Left renal cortex interstitium (tissue), 4 donors: ENCODE data around the gene ZNF354B. TPM values are rescaled to one million over a fixed set of nuclear protein-coding genes. Genes with fewer than 3 reads are reported as not detected.
"Not testable (repeated sequence)": the region's sequence is repeated elsewhere in the genome, so short reads cannot be mapped to it uniquely, and the experiment has no call there.

Source experiments
- DNase-seq, 4 donors: peaks; one replicate each; pipeline ENCODE4 v3.0.0-alpha.2; 2013; ENCODE audit warnings: low read depth in 4 of 4, low spot score in 2 of 4, missing footprints in 1 of 4
- polyA plus RNA-seq, 4 donors: library from polyadenylated mRNA; unstranded; fragments of 120-200 nt; gene quantifications; one replicate each; pipeline ENCODE4 v1.2.1, GENCODE V29; 2013; ENCODE audit not compliant: insufficient read length in 4 of 4

Gene ZNF354B
- polyA plus RNA-seq = 10 to 100 TPM; 18.0 to 33.8 (median 26.0) TPM

DNA sequence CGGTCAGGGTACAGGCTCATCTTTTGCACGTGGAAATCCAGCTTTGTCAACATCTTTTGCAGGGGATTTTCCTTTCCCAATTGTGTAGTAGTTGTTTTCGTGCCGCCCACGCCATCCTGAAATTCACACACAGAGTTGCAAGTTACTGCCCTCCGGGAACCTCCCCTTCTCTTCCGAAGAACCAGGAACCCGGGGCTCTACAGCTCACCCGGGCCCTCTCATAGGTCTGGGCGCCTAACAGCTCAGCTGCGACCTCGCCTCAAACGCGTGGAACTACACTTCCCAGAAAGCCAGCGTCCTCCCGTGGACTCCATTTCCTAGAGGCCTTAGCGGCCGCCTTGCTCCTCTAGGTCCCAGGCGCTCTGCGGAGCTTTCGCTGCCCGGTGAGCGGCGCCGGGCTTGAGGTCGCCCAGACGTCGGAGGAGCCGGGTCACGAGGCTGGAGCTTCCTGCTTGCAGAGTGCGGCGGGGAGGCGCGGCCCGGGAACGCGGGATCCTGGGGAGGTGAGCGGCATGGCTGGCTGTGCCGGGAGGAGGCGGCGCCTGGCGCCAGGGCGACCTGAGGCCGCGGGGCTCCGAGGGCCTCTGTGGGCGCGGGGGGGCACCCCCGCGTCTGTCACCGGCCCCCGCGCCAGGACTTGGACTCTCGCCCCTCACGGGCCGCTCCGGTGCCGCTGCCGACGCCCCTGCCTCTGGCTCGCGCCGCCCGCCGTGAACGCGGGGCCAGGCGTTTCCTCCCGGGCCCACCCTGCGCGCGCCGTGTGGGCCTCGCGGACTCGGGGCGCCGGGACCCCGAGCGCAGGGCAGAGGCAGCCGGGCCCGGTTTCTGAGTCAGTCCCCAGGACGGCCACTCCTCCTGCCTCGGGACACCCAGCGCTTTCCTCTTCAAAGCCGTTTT, at the start of gene ZNF354B:
Gene ZNF354B (plus strand): TSS at position 329 of the 897 bp plus-strand sequence. CDS start 1,095 bp downstream, outside the sequence.
- DNase-seq = peak; percentile 73 to 90 (median 78)

DNA sequence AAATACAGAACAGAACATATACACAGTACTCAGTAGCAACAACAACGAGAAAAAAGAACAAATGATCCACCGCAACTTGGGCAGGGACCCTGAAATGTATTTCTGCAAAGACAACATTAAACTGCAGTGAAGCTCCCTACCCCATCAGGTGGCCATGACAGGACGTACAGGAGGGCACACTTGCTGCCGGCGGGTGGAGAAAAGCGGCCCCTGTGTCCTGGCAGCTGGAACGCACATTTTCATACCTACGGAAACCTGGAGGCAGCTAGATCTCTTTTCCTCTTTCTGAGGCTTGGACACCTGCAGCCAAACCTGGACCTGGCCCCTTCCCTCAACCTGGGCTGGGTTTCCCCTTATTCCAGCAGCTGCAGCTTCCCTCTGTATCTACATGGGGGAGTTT, 42.2 kb upstream of the ZNF354B start:
- DNase-seq = no peak

DNA sequence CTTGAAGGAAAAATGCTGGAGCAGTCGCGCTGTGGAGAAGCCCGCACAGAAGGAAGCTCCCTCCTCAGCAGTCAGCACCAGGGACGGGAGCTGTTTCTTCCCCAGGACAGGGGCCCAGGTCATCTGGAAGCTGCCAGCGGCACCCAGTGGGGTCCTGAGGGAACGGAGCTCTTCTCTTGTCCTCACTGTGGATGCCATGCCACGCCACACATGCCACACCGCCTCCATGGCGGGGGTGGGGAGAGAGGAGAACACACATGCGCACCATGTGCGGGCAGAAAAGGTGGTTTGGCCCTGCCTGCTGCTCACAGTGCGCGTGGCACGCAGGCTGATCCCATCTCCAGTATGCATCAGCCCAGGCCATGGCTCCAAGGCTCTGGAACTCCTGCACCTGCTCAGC, 41.7 kb upstream of the ZNF354B start:
- DNase-seq = no peak

DNA sequence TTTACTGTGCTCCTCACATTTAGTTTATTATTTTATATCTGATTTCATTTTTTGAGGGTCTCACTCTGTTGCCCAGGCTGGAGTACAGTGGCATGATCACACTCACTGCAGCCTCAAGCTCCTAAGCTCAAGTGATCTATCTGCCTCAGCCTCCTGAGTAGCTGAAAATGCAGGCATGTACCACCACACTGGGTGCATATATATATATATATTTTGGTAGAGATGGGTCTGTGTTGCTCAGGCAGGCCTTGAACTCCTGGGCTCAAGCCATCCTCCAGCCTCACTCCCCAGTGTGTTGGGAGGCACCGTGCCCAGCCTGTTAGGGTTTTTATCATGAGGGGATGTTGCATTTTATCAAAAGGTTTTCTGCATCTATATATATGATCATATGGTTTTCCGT, 39.8 kb upstream of the ZNF354B start:
- no peak for DNase-seq

DNA sequence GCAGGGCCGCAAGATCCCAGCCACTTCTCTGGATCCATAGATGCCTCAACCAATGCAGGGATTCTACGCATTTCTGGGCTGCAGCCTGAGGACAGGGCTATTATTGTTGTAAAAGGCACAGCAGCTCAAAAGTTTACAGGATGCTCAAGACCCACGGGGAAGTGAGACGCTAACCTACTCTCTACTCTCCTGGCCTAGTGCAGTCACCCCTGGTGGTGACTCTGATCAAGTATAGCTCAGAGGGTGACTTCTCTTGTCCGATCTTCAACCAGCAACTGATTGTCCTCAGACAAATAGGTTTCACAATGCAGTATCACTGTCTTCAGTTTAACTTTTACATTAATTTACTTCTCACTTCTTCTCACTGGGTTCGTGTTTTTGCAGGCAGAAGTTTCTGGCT, 34.3 kb upstream of the ZNF354B start:
- DNase-seq = no peak

DNA sequence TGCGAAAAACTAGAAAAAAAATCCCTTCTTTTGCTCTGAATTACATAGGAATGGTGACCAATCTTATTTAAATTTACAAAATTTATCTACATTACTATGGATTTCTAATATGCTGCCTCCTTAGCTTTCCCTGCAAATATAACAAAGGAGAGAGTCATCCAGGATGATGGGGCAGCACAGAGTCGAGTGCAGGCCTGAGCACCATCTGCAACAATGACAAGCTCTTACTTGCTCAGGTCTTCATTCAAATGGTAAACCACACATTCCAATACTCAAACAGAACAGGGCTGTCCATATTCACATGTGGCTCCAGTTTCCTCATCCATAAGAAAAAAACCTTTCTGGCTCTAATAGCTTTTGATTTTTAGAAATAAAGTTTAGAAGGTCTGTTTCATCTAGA, 33.5 kb upstream of the ZNF354B start:
- no peak for DNase-seq

DNA sequence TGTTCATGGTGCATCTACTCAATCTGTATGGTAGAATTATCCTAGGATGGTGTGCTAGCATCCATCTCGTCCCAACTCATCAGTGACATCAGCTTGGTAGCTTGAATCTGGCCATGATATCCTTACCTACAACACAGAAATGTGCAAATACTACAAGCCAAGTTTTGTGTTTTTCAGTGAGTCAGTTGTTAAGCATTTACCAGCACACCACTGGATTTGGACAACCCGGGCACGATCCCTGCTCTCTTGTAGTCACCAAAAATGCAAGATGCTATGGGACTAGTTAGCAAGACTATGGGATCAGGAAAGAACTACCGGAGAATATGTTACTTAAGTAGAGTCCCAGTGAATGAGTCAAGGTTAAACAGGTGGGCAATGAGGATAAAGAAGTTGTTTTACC, 32.1 kb upstream of the ZNF354B start:
- DNase-seq = no peak

DNA sequence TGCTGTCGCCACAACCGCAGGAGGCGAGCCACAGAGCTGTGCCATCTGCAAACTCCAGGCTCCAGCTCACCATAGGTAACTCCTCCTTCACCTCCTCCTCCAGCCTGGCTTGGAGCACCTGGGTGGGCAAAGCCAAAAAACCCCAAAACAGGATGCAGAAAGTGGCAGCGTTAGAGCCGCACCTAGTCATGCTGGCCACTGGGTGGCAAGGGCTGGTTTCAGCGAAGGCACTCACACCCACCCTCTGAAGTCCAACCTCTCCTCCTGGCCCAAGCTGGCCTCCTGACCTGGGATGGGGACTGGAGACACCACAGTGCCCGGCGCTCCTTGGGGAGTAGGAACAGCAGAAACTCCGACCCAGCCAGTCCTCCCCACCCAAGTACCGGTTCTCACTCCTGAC, 28.7 kb upstream of the ZNF354B start:
- DNase-seq = no peak

DNA sequence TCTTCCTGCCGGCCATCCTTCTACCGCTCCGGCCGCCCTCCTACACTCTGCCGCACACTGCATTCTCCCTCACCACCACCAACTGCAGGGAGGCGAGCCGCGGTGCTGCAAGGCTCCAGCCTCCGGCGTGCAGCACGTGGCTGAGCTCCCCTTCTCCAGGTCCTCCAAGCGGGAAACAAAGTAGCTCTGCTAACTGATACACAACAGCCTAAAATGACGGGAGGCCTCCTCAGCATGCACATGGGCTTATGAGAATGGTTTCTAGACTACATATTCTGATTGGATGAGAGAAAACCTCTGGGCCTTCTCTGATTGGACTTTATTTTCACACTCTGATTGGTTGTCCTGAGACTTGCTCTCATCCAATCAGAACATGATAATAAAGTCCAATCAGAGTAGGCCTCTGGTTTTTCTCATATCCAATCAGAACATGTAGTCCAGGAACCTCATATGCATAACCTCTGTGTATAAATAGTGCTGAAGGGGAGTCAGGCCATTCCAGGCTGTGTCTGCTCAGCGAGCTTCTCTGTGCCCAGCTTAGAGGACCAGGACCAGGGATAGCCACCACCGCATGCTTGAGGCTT, 27.0 kb upstream of the ZNF354B start:
- no peak for DNase-seq

DNA sequence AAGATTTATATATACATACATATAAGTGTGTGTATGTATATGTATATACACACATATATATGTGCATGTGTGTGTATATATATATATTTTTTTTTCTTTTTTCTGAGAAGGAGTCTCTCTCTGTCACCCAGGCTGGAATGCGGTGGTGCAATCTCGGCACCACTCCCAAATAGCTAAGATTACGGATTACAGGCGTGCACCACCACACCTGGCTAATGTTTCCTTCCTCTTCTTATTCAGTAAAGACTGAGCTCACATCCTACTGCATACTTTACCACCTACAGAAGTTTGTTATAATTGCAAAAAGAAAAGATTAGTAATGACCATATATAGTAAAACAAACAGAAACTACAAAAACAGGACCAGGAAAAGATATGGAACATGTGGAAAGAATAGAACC, 23.1 kb upstream of the ZNF354B start:
- DNase-seq = no peak

DNA sequence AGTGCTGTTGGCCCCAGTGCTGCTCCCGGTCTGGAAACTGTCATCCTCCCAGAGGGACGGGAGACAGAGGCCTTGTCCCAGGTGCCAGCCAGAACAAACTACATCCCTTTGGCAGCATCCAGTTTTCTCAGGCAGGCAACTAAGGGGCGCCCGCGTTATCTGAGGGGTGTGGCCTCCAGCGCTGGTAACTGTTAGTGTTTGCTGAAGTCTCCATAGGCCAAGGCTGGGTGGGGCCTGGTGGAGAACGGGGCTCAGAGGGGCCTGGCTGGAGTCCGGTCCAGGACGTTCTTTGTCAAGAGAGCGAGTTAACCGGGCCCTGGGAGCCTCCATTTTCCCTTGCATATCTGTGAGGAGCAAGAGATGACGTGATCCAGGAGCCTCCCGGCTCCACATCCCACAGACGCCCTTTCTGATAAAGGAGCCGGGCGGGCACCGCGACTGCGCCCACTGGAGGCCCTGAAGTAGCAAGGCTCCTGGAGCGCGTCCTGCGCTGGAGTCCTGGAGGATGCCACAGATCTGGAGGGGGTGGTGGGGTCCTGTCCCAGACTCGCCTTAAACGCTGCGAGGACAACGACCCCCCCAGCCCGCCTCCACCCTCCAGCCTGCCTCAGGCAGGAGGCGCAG, 20.9 kb upstream of the ZNF354B start:
- DNase-seq = not testable (repeated sequence)

DNA sequence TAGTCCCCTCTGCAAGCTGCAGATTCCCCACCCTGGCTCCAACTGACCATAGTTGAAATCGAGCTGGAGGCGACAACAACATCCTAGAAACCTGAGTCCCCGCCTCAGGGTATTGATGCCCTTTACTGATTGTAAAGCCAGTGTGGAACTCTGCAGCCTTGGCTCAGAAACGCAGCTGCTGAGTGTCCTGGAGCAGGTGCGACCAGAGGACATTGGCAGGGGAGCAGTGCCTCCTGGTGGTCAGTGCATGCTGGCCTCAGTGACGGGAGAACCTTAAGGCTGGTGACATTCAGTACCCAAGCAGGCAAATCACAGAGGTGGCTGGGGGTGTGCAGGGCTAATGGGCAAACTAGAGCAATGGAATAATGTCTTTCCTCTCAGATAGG, 20.4 kb upstream of the ZNF354B start:
- peak in 3 of 4 donors; percentile 14 to 59 (median 25) for DNase-seq

DNA sequence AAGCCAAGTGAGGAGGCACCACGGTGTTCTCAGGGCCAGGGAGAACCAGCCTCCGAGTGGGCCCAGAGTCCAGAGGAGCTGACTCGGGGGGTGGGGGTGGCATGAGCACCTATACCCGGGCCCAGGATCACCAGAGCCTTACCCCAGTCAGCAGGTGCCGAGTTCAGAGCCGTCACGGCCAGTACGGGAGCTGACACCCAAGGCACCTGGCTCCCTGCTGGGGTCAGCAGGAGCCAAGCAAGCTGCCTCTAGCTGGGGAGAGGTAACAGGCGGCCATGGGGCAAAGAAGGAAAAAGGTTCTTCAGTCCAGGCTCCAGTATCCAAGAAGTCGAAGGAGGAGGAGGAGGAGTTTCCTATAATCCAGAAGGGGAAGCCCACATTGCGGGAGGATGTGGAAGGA, 19.4 kb upstream of the ZNF354B start:
- not testable (repeated sequence) for DNase-seq

DNA sequence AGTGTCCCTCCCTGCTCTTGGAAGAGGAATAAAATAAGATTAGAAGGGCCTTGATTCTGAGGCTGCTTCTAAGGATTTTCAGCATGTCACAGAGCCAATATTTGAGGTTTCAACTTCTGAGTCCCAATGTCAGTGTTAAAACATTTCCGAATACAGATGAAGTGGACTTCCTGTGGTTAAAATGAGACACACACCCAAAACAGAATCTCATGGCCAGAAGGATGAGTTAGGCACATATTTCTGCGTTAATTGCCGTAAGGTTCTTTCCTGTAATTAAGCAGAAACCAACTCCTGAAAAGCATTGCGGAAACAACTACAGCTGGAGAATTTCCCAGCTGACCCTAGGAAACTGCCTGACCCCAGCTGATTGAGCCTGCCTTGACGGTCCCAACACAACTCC, 10.4 kb upstream of the ZNF354B start:
- no peak for DNase-seq

DNA sequence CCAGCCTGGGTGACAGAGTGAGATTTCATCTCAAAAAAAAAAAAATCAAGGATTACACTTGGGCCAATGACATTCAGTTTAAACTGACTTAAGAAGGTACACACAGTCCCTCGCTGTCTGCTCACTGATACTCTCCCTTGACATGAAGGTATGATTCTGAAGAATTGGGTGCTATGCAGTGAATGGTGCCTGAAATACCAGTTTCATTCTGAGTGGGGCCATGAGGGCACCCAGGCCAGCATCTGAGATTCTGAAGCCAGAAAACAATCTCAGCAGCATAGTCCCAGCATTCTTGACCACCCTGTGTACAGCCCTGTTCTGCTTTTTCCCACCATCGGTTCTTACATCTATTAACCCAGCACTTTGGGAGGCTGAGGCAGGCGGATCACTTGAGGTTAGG, 7.8 kb upstream of the ZNF354B start:
- DNase-seq = no peak

DNA sequence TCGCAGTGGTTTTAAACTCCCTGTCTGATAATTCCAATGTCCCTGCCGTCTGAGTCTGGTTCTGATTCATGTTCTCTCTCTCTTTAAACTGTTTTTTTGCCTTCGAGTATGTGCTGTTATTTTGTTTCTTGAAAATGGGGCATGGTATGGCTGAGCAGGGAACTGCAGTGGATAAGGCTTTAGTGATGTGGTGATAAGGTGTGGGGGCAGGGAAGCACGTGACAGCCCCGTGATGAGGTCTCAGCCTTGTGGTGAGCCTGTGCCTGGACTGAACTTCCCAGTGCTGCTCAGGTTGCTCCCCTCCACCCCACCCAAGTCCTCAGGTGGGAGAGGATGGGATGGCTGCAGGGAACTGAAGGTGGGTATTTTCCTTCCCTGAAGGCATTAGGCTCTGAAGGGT, 5.5 kb upstream of the ZNF354B start:
- DNase-seq = no peak

DNA sequence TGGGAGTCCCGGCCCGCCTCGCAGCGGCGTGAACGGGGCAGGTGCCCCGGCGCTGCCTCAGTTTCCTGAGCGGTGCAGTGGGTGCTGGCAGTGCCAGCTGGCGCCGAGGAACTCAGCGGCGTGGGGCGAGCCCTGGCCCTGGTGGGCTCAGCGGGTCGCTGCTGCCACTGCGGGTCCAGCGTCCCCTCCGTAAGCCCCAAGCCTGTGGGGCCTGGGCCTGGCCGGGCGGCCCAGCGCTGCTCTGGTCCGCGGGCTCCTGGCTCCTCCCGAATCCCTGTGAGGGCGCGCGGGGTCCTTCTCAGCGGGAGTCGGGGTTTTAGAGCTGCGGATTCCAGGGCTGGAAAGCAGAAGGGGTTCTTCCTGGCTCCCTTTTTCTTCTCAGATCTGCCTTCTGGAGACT, 862 bp downstream of the ZNF354B start:
- not testable (repeated sequence) for DNase-seq

DNA sequence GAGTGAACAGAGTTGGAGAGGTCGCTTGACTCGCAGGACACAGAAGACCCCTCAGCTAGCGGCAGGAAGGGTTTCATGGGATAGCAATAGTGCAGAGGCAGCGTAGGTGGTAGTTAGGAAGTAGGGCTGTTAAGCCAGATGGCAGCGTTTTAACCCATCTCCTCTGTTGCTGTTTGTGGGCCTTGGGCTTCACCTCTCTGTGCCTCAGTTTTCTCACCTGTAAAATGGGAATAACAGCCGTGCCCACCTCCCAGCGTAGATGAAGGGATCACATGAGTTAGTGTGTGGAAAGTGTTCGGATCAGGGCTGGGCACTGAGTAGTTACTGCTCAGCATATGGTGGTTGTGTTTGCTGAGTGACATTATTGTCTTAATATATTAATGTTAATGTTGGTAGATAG, 1.9 kb downstream of the ZNF354B start:
- DNase-seq = no peak

DNA sequence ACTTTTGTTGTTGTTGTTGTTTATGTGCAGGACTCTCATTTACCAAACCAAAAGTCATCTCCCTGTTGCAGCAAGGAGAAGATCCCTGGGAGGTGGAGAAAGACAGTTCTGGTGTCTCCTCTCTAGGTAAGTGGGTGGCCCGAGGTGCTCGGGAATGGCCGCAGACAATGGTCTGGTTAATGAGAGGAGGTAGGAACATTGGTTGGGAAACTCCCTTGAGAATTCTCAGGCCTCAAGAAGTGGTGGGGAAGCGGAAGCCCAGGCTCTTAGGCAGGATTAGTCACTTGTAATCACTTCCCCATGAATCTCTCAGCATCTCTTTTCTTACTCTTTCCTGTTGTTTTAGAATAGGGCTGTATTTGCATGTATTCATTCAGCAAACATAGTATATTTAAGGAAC, 7.2 kb downstream of the ZNF354B start:
- DNase-seq = no peak

DNA sequence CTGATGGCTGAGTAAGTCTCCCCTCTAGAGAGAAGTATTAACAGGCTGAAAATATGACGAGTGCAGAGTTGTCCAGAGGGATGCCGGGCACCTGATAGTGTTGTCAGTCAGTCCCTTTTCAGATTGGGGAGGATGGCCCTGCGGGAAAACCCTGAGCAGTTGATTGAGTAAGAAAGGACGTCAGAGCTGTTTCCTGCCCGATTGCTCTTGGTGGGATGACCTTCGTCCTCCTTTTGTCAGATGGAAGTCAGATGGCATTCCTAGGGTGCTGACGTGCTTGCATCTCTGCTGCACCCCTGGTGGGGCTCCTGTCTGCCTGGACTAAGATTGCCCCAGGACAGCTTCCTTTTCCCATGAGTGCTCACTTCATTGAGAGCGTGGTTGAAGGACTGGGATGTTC, 9.8 kb downstream of the ZNF354B start:
- no peak for DNase-seq

DNA sequence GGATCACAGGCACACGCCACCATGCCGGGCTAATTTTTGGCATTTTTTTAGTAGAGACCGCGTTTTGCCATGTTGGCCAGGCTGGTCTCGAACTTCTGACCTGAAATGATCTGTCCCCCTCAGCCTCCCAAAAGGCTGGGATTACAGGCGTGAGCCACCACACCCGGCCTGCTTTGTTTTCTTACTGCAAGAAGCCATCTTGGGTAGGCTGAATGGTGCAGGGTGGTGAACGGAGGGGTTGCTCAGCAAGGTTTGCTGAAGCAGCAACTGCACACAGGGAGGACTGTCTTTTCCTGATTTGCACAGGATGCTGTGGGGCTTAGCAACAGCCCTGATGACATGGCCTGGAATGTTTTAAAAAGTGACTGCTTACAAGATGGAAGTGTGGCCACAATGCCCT, 10.7 kb downstream of the ZNF354B start:
- DNase-seq = no peak

DNA sequence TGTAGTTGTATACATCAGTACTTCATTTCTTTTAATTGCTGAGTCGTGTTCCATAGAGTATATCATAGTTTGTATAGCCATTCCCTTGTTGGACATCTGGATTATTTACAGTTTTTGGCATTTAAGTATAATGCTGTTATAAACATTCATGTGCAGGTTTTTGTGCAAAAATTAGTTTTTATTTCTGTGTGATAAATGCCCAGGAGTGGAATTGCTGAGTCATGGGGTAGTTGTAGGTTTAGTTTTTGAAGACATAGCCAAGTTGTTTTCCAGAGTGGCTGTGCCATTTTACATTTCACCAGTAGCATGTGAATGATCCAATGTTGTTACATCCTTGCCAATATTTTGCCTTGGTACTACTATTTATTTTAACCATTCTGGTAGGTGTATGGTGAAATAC, 12.5 kb downstream of the ZNF354B start:
- DNase-seq = no peak
